ENCODE measurements around the gene NUDT8. TPM values are rescaled to one million over a fixed set of nuclear protein-coding genes. Genes with fewer than 3 reads are reported as not detected.

The NUDT8 gene
- total and polyA plus RNA-seq, 9 of the 15 experiments (the other 6 are each of a cell fraction or from before 2014, with no cell fraction given) = 0.23 to 27.8 (median 5.0) TPM

- ATAC-seq = no peak
- Histone ChIP-seq H3K36me3 (ENCODE audit: control insufficient read depth, insufficient read depth, low read length) (peaks cover 41% of the 10 kb centered on the region), H3K9me1 (ENCODE audit: control insufficient read depth, insufficient read depth, low read length) (peaks cover 5% of the 10 kb centered on the region), H3K27me3 (ENCODE audit: control insufficient read depth in 2 of 2, insufficient read depth in 2 of 2, low read length in 2 of 2) (no peaks in the 10 kb centered on the region), H4K20me1 (replicated peaks; ENCODE audit: control insufficient read depth, insufficient read depth, low read length) (peaks cover 14% of the 10 kb centered on the region; the same call in 1 of the 2 replicates), H3K4me1 (replicated peaks in 1 of 2; ENCODE audit: control insufficient read depth in 2 of 2, insufficient read depth in 2 of 2, low read length in 2 of 2) (peaks cover 21 to 42% of the 10 kb centered on the region in 2 experiments; a peak in 4 of 5 replicates), H3K4me3 (no peak overlapping the region), H3K9ac (ENCODE audit: insufficient read depth in 1 of 2, low read depth in 2 of 2, low read length in 2 of 2) (peak overlapping the region in 1 of 2 experiments; percentile 99; a peak in 2 of 4 replicates), H3K79me2 (ENCODE audit: control insufficient read depth, insufficient read depth, low read length) (peaks cover 43% of the 10 kb centered on the region), H3K9me3 (replicated peaks; ENCODE audit: control insufficient read depth, insufficient read depth, low read depth, low read length) (no peaks in the 10 kb centered on the region), H3K27ac (ENCODE audit: extremely low read depth, low read depth, low read length) (peak overlapping the region; percentile 16; the same call in 1 of the 3 replicates), H2AFZ (ENCODE audit: low read depth, low read length) (no peak overlapping the region), H3K4me2 (ENCODE audit: insufficient read depth, low read length) (peak overlapping the region; percentile 87)
- ChIA-PET CTCF (ENCODE audit: low intra/inter-chr PET ratio) (no interaction called here), POLR2A (interaction anchor here (0.7 to 2.1 kb wide), 5 partner anchors 10 to 29 kb away, joined by 3 to 15 read pairs (median 4); no protein-coding TSS in a partner anchor)
- in situ Hi-C loops (cut with MboI) = no loop called here
- 86% methylated on average over 3 of the region's 4 CpGs for WGBS (ENCODE audit: insufficient coverage, low coverage, missing lambda C conversion rate)
- TSS peak; percentile 53 for BruUV-seq (replicated peaks)
- intact Hi-C loops (cut with micrococcal nuclease) = no loop called here
- FAIRE-seq = no peak
- no peak for DNase-seq (ENCODE audit: extremely low read depth in 1 of 4, low spot score in 3 of 4)
- no peak for TF ChIP-seq KDM4B (IDR thresholded peaks at IDR 0.05; ENCODE audit: borderline replicate concordance in 2 of 2, low read depth in 1 of 2)
- no peak for TF ChIP-seq PKNOX1 (IDR thresholded peaks at IDR 0.05)
- TF ChIP-seq MNT (conservative IDR thresholded peaks at IDR 0.05) = no peak
- TF ChIP-seq FIP1L1 (IDR thresholded peaks at IDR 0.05; ENCODE audit: low read depth, low read length, poor library complexity, severe bottlenecking) = no peak
- TF ChIP-seq SRSF7 (optimal IDR thresholded peaks at IDR 0.05; ENCODE audit: low read depth, low read length) = no peak
- no peak for TF ChIP-seq ZBTB11 (CRISPR knock-in tag; IDR thresholded peaks at IDR 0.05)
- TF ChIP-seq LEF1 (IDR thresholded peaks at IDR 0.05) = no peak
- TF ChIP-seq ZNF24 (IDR thresholded peaks at IDR 0.05) = no peak
- TF ChIP-seq STAG1 (CRISPR knock-in tag; IDR thresholded peaks at IDR 0.05; ENCODE audit: borderline replicate concordance) = no peak
- no peak for TF ChIP-seq WHSC1 (IDR thresholded peaks at IDR 0.05; ENCODE audit: low read length)
- no peak for TF ChIP-seq SMAD1 (IDR thresholded peaks at IDR 0.05; ENCODE audit: low read depth, low read length, partially characterized antibody)
These were observed 43.8 kb downstream of the NUDT8 start for GRCh38 chr11:67585911-67586310.

Data from K562 (cell line).